ENCODE results near the gene GJD4.

GJD4 gene

DNA sequence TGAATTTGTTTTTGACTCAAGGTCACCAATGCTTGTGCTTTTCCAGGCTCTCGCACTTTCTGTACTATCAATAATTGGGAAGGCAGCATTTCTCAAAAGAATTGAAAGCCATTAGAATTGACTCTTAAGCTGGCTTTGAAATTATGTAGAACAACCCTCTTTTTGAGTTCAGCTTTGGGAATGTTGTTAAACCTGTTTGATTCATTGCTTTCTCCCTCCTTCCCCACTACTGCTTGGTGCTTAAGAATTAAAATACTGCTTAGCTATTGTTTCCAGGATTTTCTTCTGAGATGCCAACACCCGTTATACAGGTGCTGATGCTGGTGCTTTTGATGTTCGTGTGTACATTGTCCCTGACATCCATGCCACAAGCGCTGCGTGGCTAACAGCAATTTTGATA is 52.5 kb downstream of the GJD4 start:
- no peak for DNase-seq

All from fibroblast of skin of scalp (primary cell).